Pancreas (tissue), 10 donors: ENCODE measurements around the gene PAFAH1B2. TPM values are rescaled to one million over a fixed set of nuclear protein-coding genes. Genes with fewer than 3 reads are reported as not detected.
A peak's percentile ranks its signal among the peaks of the same experiment; 100 is the strongest.

Experiments
- ATAC-seq, 4 donors: fragments of 200-7000 bp; cut with Tn5 transposase; one replicate each; pipeline versions ENCODE4 v1.8.0 to v1.9.1; 2020; ENCODE audit warnings: mild to moderate bottlenecking in 4 of 4, moderate library complexity in 4 of 4
- DNase-seq, 6 donors: peaks; one replicate each; pipeline ENCODE4 v3.0.0-alpha.2; 2020
- FAIRE-seq: peaks from 2 replicates; lab custom pipeline; 2012; peaks lifted over from hg19 to GRCh38; lab: Jason Lieb, UNC
- H3K27ac ChIP-seq, 4 donors: fragments of 200-600 bp; sonication (generic); 1 replicate in 3 of 4; 2 replicates in 1 of 4; pipeline versions ENCODE4 v1.5.0 to v1.8.0; 2020
- H3K27me3 ChIP-seq, 4 donors: fragments of 200-600 bp; one replicate each; pipeline ENCODE4 v1.8.0; 2021
- H3K36me3 ChIP-seq, 3 donors: fragments of 200-600 bp; sonication (generic) in 1 of 3; one replicate each; pipeline versions ENCODE4 v1.5.0 to v1.8.0; 2020 to 2021
- H3K4me1 ChIP-seq, 3 donors: fragments of 200-600 bp; one replicate each; pipeline ENCODE4 v1.8.0; 2021
- H3K4me3 ChIP-seq, 4 donors: fragments of 200-600 bp; sonication (generic) in 2 of 4; one replicate each; pipeline versions ENCODE4 v1.5.0 to v1.8.0; 2020 to 2021
- H3K9me3 ChIP-seq, 4 donors: fragments of 200-600 bp; one replicate each; pipeline ENCODE4 v1.8.0; 2021
- CTCF ChIP-seq, 4 donors: fragments of 200-600 bp; sonication (generic) in 3 of 4; IDR thresholded peaks; one replicate each; pipeline versions ENCODE4 v1.5.0 to v1.8.0; 2021; ENCODE audit warnings: antibody characterized with exemption in 4 of 4
- WGBS, 2 donors: extraction: QIAGEN DNeasy Blood & Tissue Kit; methylation state at CpG; one replicate each; pipeline ENCODE4 v1.1.7; 2013; 5-methylcytosine and 5-hydroxymethylcytosine counted together
- intact Hi-C, 3 donors: fragments of 100-400 bp; cut with DNase I; formaldehyde crosslinking; loops; one replicate each; pipeline versions ENCODE4 v1.11.1 to v1.14.2; 2022
- polyA plus RNA-seq, 2 donors: library from polyadenylated mRNA; stranded (reverse); fragments of 200-250 nt; gene quantifications; one replicate each; pipeline ENCODE4 v1.2.3, GENCODE V29; 2013
- total RNA-seq, 6 donors: library from RNA; stranded (reverse); fragmentation: NEBNext Ultra II Directional in 4 of 6; extraction: Animal tissue kit (Norgen Biotek cat#: 25700) in 4 of 6; gene quantifications; one replicate each; pipeline versions ENCODE4 v1.2.1 to v1.2.4, GENCODE V29; 2021 to 2023
- donor health status: healthy with polysubstance abuse.
- donor health status: DM: no; HTN: no; CAD: no; lungs with moderate emphysema.
- donor health status: DM: no; HTN: no; CAD: no.
- donor health status: control.
- donor health status: control.
- donor health status: Bipolar disorder and iron deficiency.
- donor health status: DM: yes; HTN: yes; CAD: no.
- donor health status: DM: no; HTN: no; CAD: no.
- donor health status: DM: no; HTN: no; CAD: no.
- donor health status: DM: yes; HTN: yes; CAD: no.

Gene PAFAH1B2
- total and polyA plus RNA-seq, 8 donors, result 14.8 to 47.7 (median 24.3) TPM

- Histone ChIP-seq H3K36me3 (peaks cover 0 to 62% (median 32%) of the 10 kb centered on the region in 3 donors), H3K4me3 (no peak overlapping the region), H3K4me1 (peaks cover 8 to 11% (median 10%) of the 10 kb centered on the region in 3 donors), H3K27ac (peak overlapping the region in 1 of 4 donors; percentile 11), H3K27me3 (no peaks in the 10 kb centered on the region), H3K9me3 (no peaks in the 10 kb centered on the region)
- ATAC-seq (no peak), DNase-seq (no peak), FAIRE-seq (no peak)
- TF ChIP-seq CTCF (IDR thresholded peaks at IDR 0.05), result no peak
- 80 to 82% methylated on average over 8 of the region's 8 CpGs for WGBS, 2 donors
- intact Hi-C loops, result loop anchor here in 1 of 3 donors (5.0 kb wide), 1 partner anchor 32 kb away; no protein-coding TSS in a partner anchor
Observed at GRCh38 chr11:117189941-117190544, 46.0 kb downstream of the PAFAH1B2 start.

GRCh38 chr11:117191680-117192400, 47.8 kb downstream of the PAFAH1B2 start:
- no peak overlapping the region for H3K4me3 ChIP-seq
- H3K36me3 ChIP-seq, result peaks cover 0 to 62% (median 32%) of the 10 kb centered on the region in 3 donors
- intact Hi-C loops, result no loop called here
- no peaks in the 10 kb centered on the region for H3K9me3 ChIP-seq
- WGBS, 2 donors, result 89 to 94% methylated on average over 26 of the region's 26 CpGs
- FAIRE-seq (no peak), DNase-seq (no peak), ATAC-seq (no peak)
- TF ChIP-seq CTCF (IDR thresholded peaks at IDR 0.05), result no peak
- H3K27me3 ChIP-seq, result no peaks in the 10 kb centered on the region
- H3K4me1 ChIP-seq, result peaks cover 0 to 17% (median 15%) of the 10 kb centered on the region in 3 donors
- H3K27ac ChIP-seq, result no peak overlapping the region

GRCh38 chr11:117192401-117192875, 48.4 kb downstream of the PAFAH1B2 start:
- intact Hi-C loops, result no loop called here
- WGBS, 2 donors, result 94 to 97% methylated on average over 14 to 17 of the region's 17 CpGs
- no peak overlapping the region for H3K4me3 ChIP-seq
- no peaks in the 10 kb centered on the region for H3K27me3 ChIP-seq
- no peaks in the 10 kb centered on the region for H3K9me3 ChIP-seq
- peaks cover 4 to 17% (median 15%) of the 10 kb centered on the region in 3 donors for H3K4me1 ChIP-seq
- ATAC-seq (no peak), FAIRE-seq (no peak), DNase-seq (no peak)
- H3K27ac ChIP-seq, result no peak overlapping the region
- peaks cover 0 to 61% (median 32%) of the 10 kb centered on the region in 3 donors for H3K36me3 ChIP-seq
- TF ChIP-seq CTCF (IDR thresholded peaks at IDR 0.05), result no peak

GRCh38 chr11:117193130-117194020, 49.3 kb downstream of the PAFAH1B2 start:
- TF ChIP-seq CTCF (IDR thresholded peaks at IDR 0.05), result no peak
- peaks cover 4 to 15% (median 15%) of the 10 kb centered on the region in 3 donors for H3K4me1 ChIP-seq
- FAIRE-seq (no peak), ATAC-seq (no peak), DNase-seq (no peak)
- peaks cover 0 to 51% (median 28%) of the 10 kb centered on the region in 3 donors for H3K36me3 ChIP-seq
- no peak overlapping the region for H3K27ac ChIP-seq
- no peaks in the 10 kb centered on the region for H3K27me3 ChIP-seq
- no peak overlapping the region for H3K4me3 ChIP-seq
- 92% methylated on average over 15 of the region's 15 CpGs for WGBS, 2 donors
- intact Hi-C loops, result no loop called here
- no peaks in the 10 kb centered on the region for H3K9me3 ChIP-seq
